ENCODE results near the gene ADGRL4.
"Not testable (repeated sequence)": the region's sequence is repeated elsewhere in the genome, so short reads cannot be mapped to it uniquely, and the experiment has no call there.

Gene ADGRL4
- long read RNA-seq, donor 1, partial matches to known transcripts: 0 of 4 reads
- long read RNA-seq, donor 1, other reads (novel, unspliced or antisense): 0 of 4 reads
- long read RNA-seq, donor 2, partial matches to known transcripts: 0 of 1 reads
- long read RNA-seq, donor 2, other reads (novel, unspliced or antisense): 0 of 1 reads
- long read RNA-seq, donor 3, partial matches to known transcripts: 0 of 1 reads
- long read RNA-seq, donor 3, other reads (novel, unspliced or antisense): 0 of 1 reads
- long read RNA-seq, donor 4, partial matches to known transcripts: 0 of 3 reads
- long read RNA-seq, donor 4, other reads (novel, unspliced or antisense): 0 of 3 reads
- long read RNA-seq, donor 5, transcript ADGRL4-201 (15 exons, 3,527 nt): major isoform, 7 of 7 reads
- long read RNA-seq, donor 5, partial matches to known transcripts: 0 of 7 reads
- long read RNA-seq, donor 5, other reads (novel, unspliced or antisense): 0 of 7 reads
- long read RNA-seq, donor 6, partial matches to known transcripts: 0 of 2 reads
- long read RNA-seq, donor 6, other reads (novel, unspliced or antisense): 0 of 2 reads
- long read RNA-seq, donor 7, transcript ADGRL4-201 (15 exons, 3,527 nt): major isoform, 9 of 9 reads
- long read RNA-seq, donor 7, partial matches to known transcripts: 0 of 9 reads
- long read RNA-seq, donor 7, other reads (novel, unspliced or antisense): 0 of 9 reads
- long read RNA-seq, donor 8, partial matches to known transcripts: 0 of 1 reads
- long read RNA-seq, donor 8, other reads (novel, unspliced or antisense): 0 of 1 reads

- DNase-seq: peak; percentile 34
These were observed at the start of gene ADGRL4 for GRCh38 chr1:79006564-79006963. Gene ADGRL4 (minus strand): TSS chr1:79006730. CDS start chr1:79006654, 76 bp downstream.

GRCh38 chr1:79055856-79056255, 49.3 kb upstream of the ADGRL4 start:
- no peak for DNase-seq

GRCh38 chr1:79052829-79053449, 46.4 kb upstream of the ADGRL4 start:
- DNase-seq: no peak

- no peak for DNase-seq
These were observed 38.6 kb upstream of the ADGRL4 start for GRCh38 chr1:79044974-79045650.

- no peak for DNase-seq
These were observed 37.0 kb upstream of the ADGRL4 start for GRCh38 chr1:79043506-79043905.

GRCh38 chr1:79042539-79042938, 36.0 kb upstream of the ADGRL4 start:
- DNase-seq: no peak

- no peak for DNase-seq
These were observed 35.6 kb upstream of the ADGRL4 start for GRCh38 chr1:79042117-79042516.

- no peak for DNase-seq
These were observed 35.1 kb upstream of the ADGRL4 start for GRCh38 chr1:79041666-79042065.

GRCh38 chr1:79040424-79041082, 34.0 kb upstream of the ADGRL4 start:
- no peak for DNase-seq

GRCh38 chr1:79037085-79037484, 30.6 kb upstream of the ADGRL4 start:
- no peak for DNase-seq

GRCh38 chr1:79012500-79012899, 6.0 kb upstream of the ADGRL4 start:
- no peak for DNase-seq

- no peak for DNase-seq
These were observed 4.1 kb upstream of the ADGRL4 start for GRCh38 chr1:79010589-79010988.

GRCh38 chr1:79005945-79006344, 585 bp downstream of the ADGRL4 start:
- DNase-seq: peak; percentile 3

GRCh38 chr1:79004916-79005315, 1.6 kb downstream of the ADGRL4 start:
- DNase-seq: no peak

GRCh38 chr1:78996791-78997190, 9.7 kb downstream of the ADGRL4 start:
- no peak for DNase-seq

- DNase-seq: no peak
These were observed 19.5 kb downstream of the ADGRL4 start for GRCh38 chr1:78987042-78987441.

GRCh38 chr1:78980511-78980910, 26.0 kb downstream of the ADGRL4 start:
- no peak for DNase-seq

- no peak for DNase-seq
These were observed 33.8 kb downstream of the ADGRL4 start for GRCh38 chr1:78972723-78973122.

GRCh38 chr1:78967091-78967490, 39.4 kb downstream of the ADGRL4 start:
- DNase-seq: not testable (repeated sequence)

GRCh38 chr1:78958711-78959110, 47.8 kb downstream of the ADGRL4 start:
- DNase-seq: no peak

GRCh38 chr1:78950826-78951225, 55.7 kb downstream of the ADGRL4 start:
- no peak for DNase-seq

GRCh38 chr1:78949227-78949626, 57.3 kb downstream of the ADGRL4 start:
- no peak for DNase-seq

All from right kidney (tissue), 9 donors.